NCI-H2227 (cell line): ENCODE measurements around the gene DENR.
"Not testable (repeated sequence)": the region's sequence is repeated elsewhere in the genome, so short reads cannot be mapped to it uniquely, and the experiment has no call there.

Experiments
- DNase-seq: peaks from one replicate; lab custom pipeline; 2025; ENCODE audit not compliant: unreplicated experiment; lab: John Stamatoyannopoulos, UW

The DENR gene

DNA sequence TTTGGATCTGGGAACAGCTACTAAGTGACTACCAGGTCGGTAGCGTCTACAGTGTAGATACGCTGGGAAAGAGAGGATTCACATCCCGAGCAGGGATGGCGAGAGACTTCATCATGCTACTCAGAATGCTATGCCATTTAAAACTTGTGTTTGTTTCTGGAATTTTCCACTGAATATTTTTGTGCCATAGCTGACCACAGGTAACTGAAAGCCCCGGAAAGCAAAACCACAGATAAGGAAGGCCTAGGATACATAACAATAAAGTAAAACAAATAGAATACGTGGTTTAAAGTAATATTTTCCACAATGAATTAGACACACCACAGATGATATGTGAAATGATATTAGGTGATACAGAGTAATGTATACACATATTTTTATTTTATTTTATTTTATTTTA lies 14.1 kb upstream of the DENR start:
- DNase-seq = no peak

DNA sequence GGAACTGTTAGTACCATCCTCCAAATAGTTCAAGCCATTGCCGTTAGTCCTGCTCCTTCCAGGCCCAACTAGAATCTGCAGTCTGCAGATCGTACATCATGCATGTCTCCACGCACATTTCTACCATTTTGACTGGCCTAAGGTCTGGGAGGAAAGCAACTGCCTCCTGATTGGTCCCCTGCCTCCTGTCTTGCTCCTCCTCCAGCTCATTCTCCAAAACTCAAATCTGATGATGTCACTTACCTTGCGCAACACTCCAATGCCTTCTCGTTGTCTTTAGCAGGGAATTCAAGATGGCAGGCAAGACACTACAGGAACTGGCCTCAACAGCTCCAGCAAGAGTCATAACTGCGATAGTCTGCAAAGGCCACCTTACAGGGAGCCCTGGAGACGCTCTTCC lies 12.3 kb upstream of the DENR start:
- DNase-seq = no peak

GRCh38 chr12:122743895-122744525 lies 8.6 kb upstream of the DENR start:
- no peak for DNase-seq

GRCh38 chr12:122747224-122748135 lies 5.1 kb upstream of the DENR start:
- no peak for DNase-seq

- DNase-seq = peak; percentile 95
These were observed 2.9 kb upstream of the DENR start for GRCh38 chr12:122749569-122750332.

GRCh38 chr12:122750781-122751515 lies 1.7 kb upstream of the DENR start:
- DNase-seq = not testable (repeated sequence)

DNA sequence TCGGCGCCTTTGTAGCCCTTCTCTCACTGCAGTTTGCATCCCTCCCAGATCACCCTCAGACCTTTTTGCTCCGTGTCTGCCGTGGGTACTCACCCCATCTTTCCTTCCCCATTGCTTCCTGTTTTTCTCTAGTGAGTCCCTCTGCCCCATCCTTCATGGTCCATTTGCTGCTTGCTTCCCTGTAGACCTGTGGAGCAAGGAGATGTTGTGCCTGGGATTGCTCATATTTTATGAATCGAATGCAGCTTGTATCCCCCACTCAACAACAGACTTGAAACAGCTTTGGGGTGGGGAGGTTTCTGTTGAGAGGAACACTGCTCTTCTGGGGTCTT lies 661 bp downstream of the DENR start:
- DNase-seq = no peak

GRCh38 chr12:122754790-122755189 lies 2.2 kb downstream of the DENR start:
- DNase-seq = no peak

DNA sequence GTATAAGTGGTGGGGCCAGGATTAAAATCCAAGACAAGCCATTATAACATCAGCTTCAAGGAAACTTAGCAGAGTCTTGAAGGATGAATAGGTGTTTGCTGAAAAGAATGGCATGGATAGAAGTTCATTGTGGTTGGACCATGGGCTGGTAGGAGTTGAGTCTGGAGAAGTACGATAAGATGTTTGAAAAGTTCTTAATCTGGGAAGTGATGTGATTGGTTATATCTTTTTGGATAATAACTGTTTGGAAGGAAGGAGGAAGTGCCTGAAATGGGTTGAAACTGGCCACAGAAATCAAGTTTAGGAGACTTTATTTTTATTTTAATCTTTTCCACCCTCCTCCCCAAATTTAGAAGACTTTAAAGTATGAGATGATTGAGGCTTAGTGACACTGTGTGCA lies 4.9 kb downstream of the DENR start:
- no peak for DNase-seq

DNA sequence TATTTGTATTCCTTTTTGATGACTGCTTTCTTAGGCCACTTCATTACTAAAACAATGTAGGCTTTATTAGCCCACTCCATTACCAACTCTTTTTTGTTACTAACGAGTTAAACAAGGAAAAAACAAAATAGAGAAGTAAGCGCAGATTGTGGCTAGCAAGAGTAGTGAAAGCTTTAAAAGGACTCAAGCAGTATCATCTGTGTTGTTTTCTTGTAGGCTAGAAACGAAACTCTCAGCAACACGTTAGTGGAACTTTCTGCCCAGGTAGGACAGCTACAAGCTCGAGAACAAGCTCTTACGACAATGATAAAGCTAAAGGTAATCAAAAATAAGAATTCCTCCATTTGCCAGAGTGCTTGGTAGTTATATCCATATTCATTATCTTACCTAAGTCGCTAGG lies 32.9 kb downstream of the DENR start:
- no peak for DNase-seq

DNA sequence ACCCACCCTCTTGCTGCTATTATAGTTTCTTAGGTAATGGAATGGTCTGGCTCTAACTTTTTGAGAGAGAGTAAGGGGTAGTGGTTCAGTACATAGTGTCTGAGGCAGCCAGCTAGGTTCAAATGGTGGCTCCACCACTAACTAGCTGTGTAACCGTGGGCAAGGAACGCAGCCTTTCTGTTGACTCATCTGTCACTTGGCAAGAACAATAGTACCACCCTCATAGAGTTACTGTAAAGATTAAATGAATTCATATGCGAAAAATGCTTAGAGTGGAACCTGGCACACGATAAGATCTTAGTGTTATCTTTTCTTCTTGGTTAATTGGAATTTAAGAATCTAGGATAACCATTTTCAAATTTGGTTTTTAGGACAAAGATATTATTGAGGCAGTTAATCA lies 35.8 kb downstream of the DENR start:
- no peak for DNase-seq

GRCh38 chr12:122789637-122790036 lies 37.0 kb downstream of the DENR start:
- no peak for DNase-seq

DNA sequence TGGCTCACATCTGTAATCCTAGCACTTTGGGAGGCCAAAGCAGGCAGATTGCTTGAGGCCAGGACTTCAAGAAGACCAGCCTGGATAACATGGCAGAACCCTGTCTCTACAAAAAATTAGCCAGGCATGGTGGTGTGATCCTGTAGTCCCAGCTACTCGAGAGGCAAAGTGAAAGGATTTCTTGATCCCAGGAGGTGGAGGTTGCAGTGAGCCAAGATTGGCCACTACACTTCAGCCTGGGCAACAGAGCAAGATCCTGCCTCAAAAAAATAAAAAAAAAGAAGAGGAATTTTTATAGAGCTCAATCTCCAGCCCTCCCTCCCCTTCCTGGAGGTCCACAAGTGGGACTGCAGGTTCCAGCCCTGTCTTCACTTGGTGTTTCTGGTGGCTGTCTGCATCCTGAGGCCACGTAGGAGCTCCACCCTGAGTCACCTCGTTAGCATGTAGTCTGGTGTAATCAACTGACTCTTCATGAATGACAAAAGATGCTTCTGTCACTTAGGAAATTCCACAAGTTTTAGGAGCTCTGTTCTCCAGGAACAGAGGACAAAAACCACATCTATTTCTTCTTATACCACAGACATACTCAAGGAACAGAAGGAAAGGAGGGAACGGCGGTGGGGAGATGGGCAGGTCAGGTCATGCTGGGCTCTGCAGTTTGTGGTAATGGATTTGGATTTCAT lies 37.9 kb downstream of the DENR start:
- no peak for DNase-seq

- peak; percentile 57 for DNase-seq
These were observed 41.1 kb downstream of the DENR start for GRCh38 chr12:122793685-122794106.

GRCh38 chr12:122795807-122796206 lies 43.2 kb downstream of the DENR start:
- no peak for DNase-seq

DNA sequence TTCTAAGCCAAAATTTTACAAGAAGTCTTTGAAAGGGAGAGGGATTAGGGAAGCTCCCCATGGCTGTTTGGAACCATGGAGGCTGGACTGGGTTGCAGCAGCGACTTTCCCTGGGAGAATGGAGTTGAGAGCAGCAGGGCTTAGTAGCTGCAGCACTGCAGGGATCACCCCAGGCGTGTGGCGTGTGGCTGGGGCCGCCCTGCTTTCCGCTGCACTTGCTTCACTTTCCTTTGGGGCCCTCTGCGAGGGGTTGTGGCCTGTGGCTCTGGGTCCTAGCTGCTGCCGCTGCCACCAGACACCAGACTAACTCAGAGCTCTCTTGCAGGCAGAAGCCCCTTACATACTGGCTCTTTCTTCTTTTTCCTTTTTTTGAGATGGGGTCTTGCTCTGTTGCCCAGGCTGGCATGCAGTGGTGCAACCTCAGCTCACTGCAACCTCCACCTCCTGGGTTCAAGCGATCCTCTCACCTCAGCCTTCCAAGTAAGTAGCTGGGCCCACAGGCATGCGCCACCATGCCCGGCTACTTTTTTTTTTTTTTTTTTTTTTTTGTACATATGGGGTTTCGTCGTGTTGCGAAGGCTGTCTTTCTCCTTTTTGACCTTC lies 47.1 kb downstream of the DENR start:
- no peak for DNase-seq

DNA sequence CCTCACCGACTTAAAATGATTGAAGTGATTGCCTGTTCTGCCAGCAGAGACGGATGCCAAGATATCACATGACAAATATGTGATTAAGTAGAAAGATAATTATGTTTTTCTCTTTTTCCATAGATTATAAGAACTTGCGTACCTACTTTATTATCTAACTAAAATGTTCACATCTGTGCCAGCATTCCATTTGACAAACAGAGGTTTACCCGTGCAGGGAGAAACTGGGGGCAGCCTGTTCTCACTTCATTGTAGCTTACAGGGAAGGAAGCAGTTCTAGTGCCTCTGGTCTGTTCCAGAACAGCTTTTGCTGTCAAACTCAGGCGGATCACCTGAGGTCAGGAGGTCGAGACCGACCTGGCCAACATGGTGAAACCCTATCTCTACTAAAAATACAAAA lies 51.3 kb downstream of the DENR start:
- no peak for DNase-seq

DNA sequence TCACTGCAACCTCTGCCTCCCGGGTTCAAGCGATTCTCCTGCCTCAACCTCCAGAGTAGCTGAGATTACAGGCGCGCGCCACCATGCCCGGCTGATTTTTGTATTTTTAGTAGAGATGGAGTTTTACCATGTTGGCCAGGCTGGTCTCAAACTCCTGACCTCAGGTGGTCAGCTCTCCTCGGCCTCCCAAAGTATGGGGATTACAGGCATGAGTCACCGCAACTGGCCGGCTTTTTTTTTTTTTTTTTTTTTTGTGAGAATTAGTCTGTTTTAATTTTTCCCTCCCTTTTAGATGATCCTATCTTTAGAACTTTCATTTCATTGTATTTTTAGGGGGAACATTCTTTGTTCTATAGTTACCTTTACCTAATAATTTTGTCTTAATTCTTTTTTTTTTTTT lies 52.3 kb downstream of the DENR start:
- not testable (repeated sequence) for DNase-seq

DNA sequence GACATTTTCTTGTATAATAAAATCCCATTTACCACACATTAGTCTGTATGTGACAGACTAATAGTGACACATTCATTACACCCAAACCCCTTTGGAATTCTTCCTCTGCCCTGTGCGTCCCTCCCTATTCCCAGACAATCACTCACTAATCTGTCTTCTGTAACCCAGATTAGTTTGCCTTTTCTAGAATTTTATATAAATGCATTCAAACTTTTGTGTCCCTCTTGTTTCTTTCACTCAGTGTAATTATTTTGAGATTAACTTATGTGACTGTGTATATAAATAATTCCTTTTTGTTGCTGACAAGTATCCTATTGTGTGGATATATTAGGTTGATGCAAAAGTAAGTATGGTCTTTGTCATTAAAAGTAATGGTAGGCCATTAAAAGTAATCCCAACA lies 55.0 kb downstream of the DENR start:
- DNase-seq = no peak

DNA sequence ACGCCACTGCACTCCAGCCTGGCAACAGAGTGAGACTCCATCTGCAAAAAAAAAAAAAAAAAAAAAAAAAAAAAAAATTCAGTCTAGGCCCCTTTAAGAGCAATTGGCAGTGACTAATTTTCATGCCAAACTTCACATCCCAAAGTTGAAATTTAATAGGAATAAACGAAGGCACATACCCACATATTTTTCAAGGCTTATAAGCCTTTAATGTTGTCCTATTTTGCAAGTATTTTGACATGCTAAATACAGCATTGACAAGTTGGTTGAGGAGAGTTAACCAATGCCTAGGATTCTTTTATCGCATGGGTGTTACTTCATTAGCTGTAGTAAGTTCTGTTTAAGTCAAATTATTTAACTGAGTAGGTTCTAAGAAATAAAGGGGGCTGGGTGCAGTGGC lies 59.2 kb downstream of the DENR start:
- no peak for DNase-seq
